Activated CD4-positive, alpha-beta memory T cell treated with anti-CD3 and anti-CD28 coated beads for 36 hours (primary cell): ENCODE measurements around the gene PLD6. TPM values are rescaled to one million over a fixed set of nuclear protein-coding genes. Genes with fewer than 3 reads are reported as not detected.
"Not testable (repeated sequence)": the region's sequence is repeated elsewhere in the genome, so short reads cannot be mapped to it uniquely, and the experiment has no call there.

Experiments used
- CTCF ChIA-PET: fragments of 350-600 bp; sonication (Branson Sonifier 250); formaldehyde crosslinking; loops from one replicate; lab custom pipeline; 2021; ENCODE audit warnings: antibody characterized with exemption, inconsistent platforms; lab: Charles Lee
- POLR2A ChIA-PET: fragments of 350-600 bp; sonication (Branson Sonifier 250); formaldehyde crosslinking; loops from one replicate; lab custom pipeline; 2021; ENCODE audit warnings: antibody characterized with exemption; lab: Charles Lee
- DNase-seq: peaks from one replicate; pipeline ENCODE4 v3.0.0-alpha.2; 2020
- H3K27ac Mint-ChIP-seq: one replicate; pipeline ENCODE4 v1.8.0; 2021; ENCODE audit warnings: mixed read lengths
- H3K27me3 Mint-ChIP-seq: one replicate; pipeline ENCODE4 v1.8.0; 2021; ENCODE audit warnings: mixed read lengths
- H3K36me3 Mint-ChIP-seq: one replicate; pipeline ENCODE4 v1.8.0; 2021; ENCODE audit warnings: mixed read lengths
- H3K4me1 Mint-ChIP-seq: one replicate; pipeline ENCODE4 v1.8.0; 2021; ENCODE audit warnings: low read depth, mixed read lengths
- H3K4me3 Mint-ChIP-seq: one replicate; pipeline ENCODE4 v1.8.0; 2021; ENCODE audit warnings: mild to moderate bottlenecking, mixed read lengths
- H3K9me3 Mint-ChIP-seq: one replicate; pipeline ENCODE4 v1.8.0; 2021; ENCODE audit warnings: mixed read lengths
- intact Hi-C: fragments of 100-400 bp; cut with micrococcal nuclease; formaldehyde crosslinking; loops from one replicate; pipeline ENCODE4 v1.15.1; 2023
- total RNA-seq, 2 experiments: library from RNA; stranded (reverse); gene quantifications; one replicate each; pipeline ENCODE4 v1.2.3, GENCODE V29; 2021

The PLD6 gene
- total RNA-seq, 2 experiments from 2014 or later, result 9.3 to 9.4 TPM

- intact Hi-C loops, result no loop called here
- CTCF ChIA-PET, result interaction anchor here (0.8 to 1.3 kb wide), 2 partner anchors 19 to 51 kb away, joined by 3 read pairs; no protein-coding TSS in a partner anchor
- peaks cover 4% of the 10 kb centered on the region for H3K36me3 Mint-ChIP-seq
These were observed 14.2 kb downstream of the PLD6 start for GRCh38 chr17:17191961-17192381.

GRCh38 chr17:17191346-17191792 lies 14.8 kb downstream of the PLD6 start:
- no peak for DNase-seq
- Mint-ChIP-seq H3K9me3 (no peaks in the 10 kb centered on the region), H3K36me3 (peaks cover 4% of the 10 kb centered on the region), H3K27ac (peak overlapping the region; percentile 25), H3K4me1 (peaks cover 6% of the 10 kb centered on the region), H3K27me3 (no peaks in the 10 kb centered on the region), H3K4me3 (no peak overlapping the region)
- intact Hi-C loops, result no loop called here
- CTCF ChIA-PET, result interaction anchor here (0.8 to 1.4 kb wide), 2 partner anchors 47 to 50 kb away, joined by 3 read pairs; no protein-coding TSS in a partner anchor
- POLR2A ChIA-PET, result interaction anchor here (1.2 to 1.3 kb wide), 2 partner anchors 10 kb away, joined by 3 to 4 read pairs; no protein-coding TSS in a partner anchor

More at GRCh38 chr17:17191961-17192381, 14.2 kb downstream of the PLD6 start:
- H3K9me3 Mint-ChIP-seq, result no peaks in the 10 kb centered on the region
- H3K4me3 Mint-ChIP-seq, result no peak overlapping the region
- H3K27ac Mint-ChIP-seq, result no peak overlapping the region
- no peaks in the 10 kb centered on the region for H3K27me3 Mint-ChIP-seq
- DNase-seq, result no peak
- H3K4me1 Mint-ChIP-seq, result peaks cover 7% of the 10 kb centered on the region
- POLR2A ChIA-PET, result interaction anchor here (1.2 to 1.3 kb wide), 2 partner anchors 9 to 10 kb away, joined by 3 to 4 read pairs; no protein-coding TSS in a partner anchor

DNA sequence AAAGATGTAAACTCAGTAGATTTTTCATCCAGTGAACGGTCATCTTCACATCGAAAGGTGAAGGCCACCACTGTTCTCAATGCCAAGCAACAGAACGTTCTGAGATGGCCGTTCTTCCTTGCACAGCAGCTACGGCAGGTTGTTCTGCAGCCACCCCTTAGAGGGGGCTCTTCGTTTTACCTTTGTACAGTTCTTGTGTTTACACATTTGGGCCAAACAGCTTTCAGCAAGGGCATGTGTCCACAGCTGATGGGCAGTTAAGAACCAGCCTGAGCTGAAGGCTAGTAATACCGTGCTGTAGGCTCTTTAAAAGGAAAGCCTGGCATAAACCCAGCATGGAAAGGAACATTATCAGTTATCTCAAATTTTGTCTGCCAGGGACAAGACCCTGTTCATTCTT lies 15.9 kb downstream of the PLD6 start:
- DNase-seq, result no peak
- Mint-ChIP-seq H3K4me1 (peaks cover 15% of the 10 kb centered on the region), H3K4me3 (no peak overlapping the region), H3K27me3 (no peaks in the 10 kb centered on the region), H3K36me3 (peaks cover 10% of the 10 kb centered on the region), H3K9me3 (no peaks in the 10 kb centered on the region), H3K27ac (no peak overlapping the region)
- ChIA-PET CTCF (interaction anchor here (1.3 to 1.5 kb wide), 3 partner anchors 46 to 80 kb away, joined by 3 to 5 read pairs (median 4); no protein-coding TSS in a partner anchor), POLR2A (no interaction called here)
- intact Hi-C loops, result no loop called here

GRCh38 chr17:17189559-17189958 lies 16.6 kb downstream of the PLD6 start:
- DNase-seq, result no peak
- H3K4me3 Mint-ChIP-seq, result no peak overlapping the region
- ChIA-PET CTCF (interaction anchor here (1.0 to 1.5 kb wide), 3 partner anchors 11 to 81 kb away, joined by 4 to 5 read pairs (median 4); no protein-coding TSS in a partner anchor), POLR2A (no interaction called here)
- intact Hi-C loops, result loop anchor here (10.0 kb wide), 1 partner anchor 75 kb away; no protein-coding TSS in a partner anchor
- no peaks in the 10 kb centered on the region for H3K27me3 Mint-ChIP-seq
- H3K4me1 Mint-ChIP-seq, result peaks cover 22% of the 10 kb centered on the region
- H3K9me3 Mint-ChIP-seq, result no peaks in the 10 kb centered on the region
- H3K36me3 Mint-ChIP-seq, result peaks cover 14% of the 10 kb centered on the region
- no peak overlapping the region for H3K27ac Mint-ChIP-seq

GRCh38 chr17:17188586-17188985 lies 17.5 kb downstream of the PLD6 start:
- Mint-ChIP-seq H3K27ac (no peak overlapping the region), H3K9me3 (no peaks in the 10 kb centered on the region), H3K4me1 (peaks cover 32% of the 10 kb centered on the region), H3K36me3 (peaks cover 17% of the 10 kb centered on the region), H3K27me3 (no peaks in the 10 kb centered on the region), H3K4me3 (no peak overlapping the region)
- POLR2A ChIA-PET, result no interaction called here
- intact Hi-C loops, result loop anchor here (10.0 kb wide), 1 partner anchor 74 kb away; no protein-coding TSS in a partner anchor
- no peak for DNase-seq
- CTCF ChIA-PET, result no interaction called here

- Mint-ChIP-seq H3K36me3 (peaks cover 22% of the 10 kb centered on the region), H3K4me3 (no peak overlapping the region), H3K4me1 (peaks cover 44% of the 10 kb centered on the region), H3K27ac (peak overlapping the region; percentile 81), H3K27me3 (no peaks in the 10 kb centered on the region), H3K9me3 (no peaks in the 10 kb centered on the region)
- ChIA-PET POLR2A (interaction anchor here (1.0 kb wide), 1 partner anchor 14 kb away, joined by 4 read pairs; no protein-coding TSS in a partner anchor), CTCF (interaction anchor here (1.0 to 1.4 kb wide), 2 partner anchors 9 to 18 kb away, joined by 4 to 5 read pairs; no protein-coding TSS in a partner anchor)
- no peak for DNase-seq
- intact Hi-C loops, result loop anchor here (1.0 to 10.0 kb wide), 2 partner anchors 37 to 72 kb away; no protein-coding TSS in a partner anchor
These were observed 19.3 kb downstream of the PLD6 start for GRCh38 chr17:17186551-17187505.

DNA sequence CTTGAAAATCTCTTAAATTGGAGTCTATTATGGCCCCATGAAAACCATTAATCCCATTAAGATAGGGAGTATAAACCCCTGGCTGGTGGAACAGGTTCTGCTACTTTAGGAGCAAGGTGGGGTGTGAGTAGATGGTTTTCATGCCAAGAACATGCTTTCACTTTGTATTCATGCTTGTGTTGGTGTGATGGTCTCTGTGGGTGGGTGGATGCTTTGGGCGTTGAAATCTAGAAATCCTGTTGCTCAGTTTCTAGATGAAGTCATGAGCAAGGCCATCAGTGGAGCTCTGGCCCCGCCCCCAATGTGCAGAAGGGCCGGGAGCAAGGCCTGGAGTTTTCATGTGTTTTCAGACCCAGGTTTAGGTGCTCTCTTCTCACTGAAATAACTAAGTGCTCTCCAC lies 20.1 kb downstream of the PLD6 start:
- POLR2A ChIA-PET, result interaction anchor here (1.0 kb wide), 1 partner anchor 15 kb away, joined by 4 read pairs; no protein-coding TSS in a partner anchor
- Mint-ChIP-seq H3K27me3 (no peaks in the 10 kb centered on the region), H3K9me3 (no peaks in the 10 kb centered on the region), H3K27ac (peak overlapping the region; percentile 81), H3K36me3 (peaks cover 22% of the 10 kb centered on the region), H3K4me3 (peak overlapping the region; percentile 16), H3K4me1 (peaks cover 52% of the 10 kb centered on the region)
- CTCF ChIA-PET, result interaction anchor here (1.0 to 1.4 kb wide), 2 partner anchors 10 to 19 kb away, joined by 4 to 5 read pairs; no protein-coding TSS in a partner anchor
- intact Hi-C loops, result loop anchor here (1.0 to 10.0 kb wide), 2 partner anchors 36 to 71 kb away; no protein-coding TSS in a partner anchor
- DNase-seq, result peak; percentile 85

GRCh38 chr17:17184985-17185757 lies 21.0 kb downstream of the PLD6 start:
- CTCF ChIA-PET, result interaction anchor here (1.4 kb wide), 1 partner anchor 11 kb away, joined by 4 read pairs; no protein-coding TSS in a partner anchor
- H3K9me3 Mint-ChIP-seq, H3K27me3 Mint-ChIP-seq, POLR2A ChIA-PET, H3K4me3 Mint-ChIP-seq: not testable (repeated sequence)
- DNase-seq, result peak; percentile 52
- peaks cover 30% of the 10 kb centered on the region for H3K36me3 Mint-ChIP-seq
- intact Hi-C loops, result loop anchor here (10.0 kb wide), 1 partner anchor 70 kb away; no protein-coding TSS in a partner anchor
- peak overlapping the region; percentile 81 for H3K27ac Mint-ChIP-seq
- H3K4me1 Mint-ChIP-seq, result peaks cover 61% of the 10 kb centered on the region

DNA sequence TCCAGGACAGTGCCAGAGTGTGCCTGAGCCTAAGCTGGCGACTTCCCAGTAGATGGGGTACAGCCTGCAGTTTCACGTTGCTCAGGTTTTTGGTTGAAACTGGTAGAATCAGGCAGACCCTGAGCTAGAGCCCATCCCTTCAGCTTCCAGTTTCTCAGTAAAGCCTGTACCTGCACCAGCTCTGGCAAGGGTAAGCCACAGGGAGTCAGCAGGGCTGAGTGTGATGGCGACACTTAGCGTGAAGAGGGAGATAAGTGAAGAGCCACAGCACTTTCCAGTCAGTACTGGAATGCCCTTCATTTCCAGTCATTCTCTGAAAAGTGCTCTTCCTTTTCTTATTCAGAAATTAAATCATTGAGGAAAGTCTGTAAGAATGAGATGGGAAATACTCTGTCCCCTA lies 22.4 kb downstream of the PLD6 start:
- Mint-ChIP-seq H3K4me1 (peaks cover 71% of the 10 kb centered on the region), H3K36me3 (peaks cover 38% of the 10 kb centered on the region), H3K9me3 (no peaks in the 10 kb centered on the region), H3K27ac (peak overlapping the region; percentile 28), H3K27me3 (no peaks in the 10 kb centered on the region), H3K4me3 (no peak overlapping the region)
- intact Hi-C loops, result loop anchor here (10.0 kb wide), 1 partner anchor 69 kb away; no protein-coding TSS in a partner anchor
- ChIA-PET CTCF (interaction anchor here (1.6 kb wide), 1 partner anchor 42 kb away, joined by 9 read pairs; no protein-coding TSS in a partner anchor), POLR2A (interaction anchor here (0.8 to 1.2 kb wide), 2 partner anchors 21 to 32 kb away, joined by 4 read pairs; no protein-coding TSS in a partner anchor)
- peak; percentile 60 for DNase-seq

DNA sequence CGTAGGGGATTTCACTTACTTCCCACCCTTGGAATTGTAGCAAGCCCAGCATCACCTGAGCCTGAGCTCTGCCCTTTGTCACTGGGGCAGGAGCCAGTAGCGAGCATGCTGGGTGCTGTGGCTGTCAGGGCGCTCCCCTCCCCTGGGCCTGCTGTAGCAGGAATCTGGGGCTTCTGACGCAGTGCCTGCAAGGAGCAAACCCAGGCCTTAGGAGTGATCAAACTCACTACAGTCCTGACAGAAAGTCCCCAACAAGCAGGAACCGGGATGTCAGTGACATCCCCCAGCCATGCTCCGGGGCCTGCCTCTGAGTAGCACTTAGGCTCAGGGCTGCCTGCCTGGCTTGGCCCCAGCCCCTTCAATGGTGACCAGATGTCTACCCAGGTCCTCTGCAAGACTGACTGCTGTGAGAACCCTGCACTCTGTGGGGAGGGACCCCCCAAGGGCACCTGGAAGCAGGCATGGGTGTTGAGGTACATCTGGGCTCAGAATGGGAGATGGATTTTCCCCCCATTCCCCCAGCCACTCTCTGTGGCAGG lies 23.5 kb downstream of the PLD6 start:
- Mint-ChIP-seq H3K36me3 (peaks cover 40% of the 10 kb centered on the region), H3K27ac (no peak overlapping the region), H3K4me3 (peak overlapping the region; percentile 48), H3K27me3 (no peaks in the 10 kb centered on the region), H3K9me3 (no peaks in the 10 kb centered on the region), H3K4me1 (peaks cover 80% of the 10 kb centered on the region)
- DNase-seq, result no peak
- ChIA-PET CTCF (interaction anchor here (0.8 to 1.6 kb wide), 4 partner anchors 14 to 41 kb away, joined by 3 to 9 read pairs (median 3); no protein-coding TSS in a partner anchor), POLR2A (interaction anchor here (1.0 kb wide), 1 partner anchor 32 kb away, joined by 3 read pairs; no protein-coding TSS in a partner anchor)
- intact Hi-C loops, result loop anchor here (10.0 kb wide), 1 partner anchor 68 kb away; no protein-coding TSS in a partner anchor
